ENCODE measurements around the gene NOXA1.
A peak's percentile ranks its signal among the peaks of the same experiment; 100 is the strongest.
"Not testable (repeated sequence)": the region's sequence is repeated elsewhere in the genome, so short reads cannot be mapped to it uniquely, and the experiment has no call there.

The NOXA1 gene

DNA sequence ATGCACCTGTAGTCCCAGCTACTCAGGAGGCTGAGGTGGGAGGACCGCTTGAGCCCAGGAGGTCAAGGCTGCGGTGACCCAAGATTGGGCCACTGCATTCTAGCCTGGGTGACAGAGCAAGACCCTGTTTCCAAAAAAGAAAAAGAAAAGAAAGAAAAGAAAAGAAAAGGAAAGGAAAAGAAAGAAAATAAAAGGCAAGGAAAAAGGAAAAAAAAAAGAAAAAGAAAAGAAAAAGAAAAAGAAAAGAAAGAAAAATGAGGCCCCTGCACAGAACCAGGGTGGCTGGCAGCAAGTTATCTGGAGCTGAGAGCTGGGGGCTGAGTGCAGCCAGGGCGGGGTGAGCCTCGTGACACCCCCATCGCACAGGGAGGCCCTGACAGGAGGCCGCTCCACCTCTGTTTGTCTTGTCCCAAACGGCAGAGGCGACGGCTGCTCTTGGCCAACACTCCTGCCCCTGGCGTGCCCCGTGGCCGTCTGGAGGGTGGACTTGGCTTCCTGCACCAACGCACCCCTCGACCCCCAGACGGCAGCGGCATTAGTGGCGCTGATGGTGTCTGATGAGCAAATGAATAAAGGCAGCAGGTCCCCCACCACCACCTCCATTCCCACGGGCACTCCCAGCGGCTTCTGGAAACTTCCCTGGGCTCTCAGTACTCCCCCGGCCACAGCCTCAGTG, 17.0 kb upstream of the NOXA1 start:
- DNase-seq, result no peak

DNA sequence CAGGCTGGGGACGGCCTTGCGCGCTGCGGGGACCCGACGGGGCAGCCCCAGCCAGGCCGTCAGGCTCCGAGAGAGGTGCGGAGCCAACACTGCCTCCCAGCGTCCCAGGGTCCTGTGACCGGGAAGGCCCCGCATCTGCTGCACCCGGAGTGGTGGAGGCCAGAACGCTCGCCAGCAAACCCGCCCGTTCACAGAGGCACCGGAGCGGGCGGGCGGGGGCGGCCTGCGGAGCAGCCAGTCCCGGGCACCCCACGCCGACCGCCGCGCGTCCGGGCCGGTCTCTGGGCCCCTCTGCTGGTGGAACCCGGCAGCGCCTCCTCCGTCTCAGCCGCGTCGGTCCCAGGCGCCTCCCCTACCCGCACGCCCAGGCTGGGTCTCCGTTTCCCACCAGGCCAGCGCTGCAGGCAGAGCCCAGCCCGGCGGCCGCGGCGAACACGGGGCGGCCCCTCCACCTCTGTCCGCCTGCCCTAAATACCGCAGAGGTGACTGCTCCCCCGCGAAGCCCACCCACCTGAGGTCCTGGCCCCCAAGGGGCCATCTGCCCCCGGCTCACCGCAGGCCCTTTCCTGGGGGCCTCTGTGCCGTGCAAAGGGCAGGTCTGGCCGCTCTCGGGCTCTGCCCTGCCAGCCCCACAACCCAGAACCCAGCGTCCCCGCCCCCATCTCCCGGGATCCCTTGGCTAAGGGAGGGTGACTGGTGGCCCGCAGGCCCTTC, 16.2 kb upstream of the NOXA1 start:
- peak; percentile 64 for DNase-seq

DNA sequence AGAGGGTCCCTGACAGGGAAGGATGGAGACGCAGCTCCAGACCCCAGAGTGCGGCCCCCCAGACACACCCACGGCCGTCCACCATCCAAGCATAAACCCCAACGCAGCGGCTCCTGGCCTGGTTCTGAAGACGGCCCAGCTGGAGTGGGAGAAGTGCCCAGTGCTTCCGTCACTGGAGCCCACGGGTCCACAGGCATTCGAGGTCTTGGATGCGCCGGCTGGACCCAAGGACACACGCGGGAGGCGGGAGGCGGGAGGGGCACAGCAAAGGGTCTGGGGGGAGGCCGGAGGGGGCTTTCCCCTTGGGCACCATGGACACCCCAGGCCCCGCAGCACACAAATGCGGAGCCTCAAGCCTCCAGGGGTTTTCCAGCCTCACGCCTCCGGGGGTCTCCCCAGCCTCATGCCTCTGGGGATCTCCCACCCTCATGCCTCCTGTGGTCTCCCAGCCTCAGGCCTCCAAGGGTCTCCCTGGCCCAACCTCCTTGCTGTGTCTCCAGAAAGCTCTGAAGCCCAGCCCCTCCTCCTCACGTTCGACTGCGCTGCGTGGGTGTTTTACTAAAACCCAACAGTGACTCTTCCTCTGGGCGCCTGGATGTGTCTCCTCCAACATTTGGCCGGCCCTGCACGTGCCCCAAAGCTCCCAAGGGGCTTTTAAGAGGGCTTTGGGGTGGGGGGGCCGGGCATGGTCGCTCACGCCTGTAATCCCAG, 15.4 kb upstream of the NOXA1 start:
- no peak for DNase-seq

DNA sequence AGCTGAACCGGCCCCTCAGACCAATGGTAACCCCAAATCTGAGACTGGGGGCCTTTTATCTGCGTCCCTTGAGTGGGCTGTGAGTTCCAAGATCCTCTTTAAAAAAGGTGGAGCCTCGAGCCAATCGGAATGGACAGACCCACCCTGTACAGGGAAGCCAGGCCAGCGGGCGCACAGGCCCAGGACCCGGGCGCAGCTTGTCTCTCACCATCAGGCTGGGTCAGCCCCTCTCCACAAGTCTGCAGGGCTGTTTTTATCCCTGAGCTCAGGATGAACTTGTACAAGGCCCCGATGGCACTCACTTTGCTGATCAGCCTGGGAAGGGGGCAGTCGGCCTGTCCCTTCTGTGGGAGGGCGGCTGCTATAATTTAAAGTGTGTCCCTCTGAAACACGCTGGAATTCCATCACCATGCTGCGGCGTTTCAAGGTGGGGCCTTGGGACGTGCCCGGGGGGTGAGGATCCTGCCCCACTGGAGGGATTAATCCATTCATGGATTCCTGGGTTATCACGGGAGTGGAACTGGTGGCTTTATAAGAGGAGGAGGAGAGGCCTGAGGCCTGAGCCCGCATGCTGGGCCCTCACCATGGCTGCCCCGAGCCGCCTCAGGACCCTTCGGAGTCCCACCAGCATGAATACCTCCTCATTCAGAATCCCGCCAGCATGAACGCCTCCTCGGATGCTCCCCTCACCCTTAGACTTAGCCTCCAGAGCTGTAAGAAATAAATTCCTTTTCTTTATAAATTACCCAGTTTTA, 14.4 kb upstream of the NOXA1 start:
- no peak for DNase-seq

DNA sequence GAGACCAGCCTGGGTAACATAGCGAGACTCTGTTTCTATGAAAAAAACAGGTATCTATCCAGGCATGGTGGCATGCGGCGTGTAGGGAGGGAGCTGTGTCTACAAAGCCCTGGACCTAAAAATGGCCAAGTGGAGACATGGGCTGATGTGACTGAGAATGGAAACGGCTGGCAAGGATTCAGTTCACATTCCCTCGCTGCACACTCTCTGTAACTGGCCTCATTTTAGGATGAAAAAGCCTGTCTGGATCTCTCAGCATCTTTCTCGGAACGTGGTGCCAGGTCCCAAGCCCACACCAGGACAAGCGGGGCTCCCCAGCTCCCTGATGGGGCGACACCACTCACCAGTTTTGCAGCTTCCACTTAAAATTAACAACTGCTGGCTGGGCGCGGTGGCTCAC, 13.7 kb upstream of the NOXA1 start:
- DNase-seq, result no peak

DNA sequence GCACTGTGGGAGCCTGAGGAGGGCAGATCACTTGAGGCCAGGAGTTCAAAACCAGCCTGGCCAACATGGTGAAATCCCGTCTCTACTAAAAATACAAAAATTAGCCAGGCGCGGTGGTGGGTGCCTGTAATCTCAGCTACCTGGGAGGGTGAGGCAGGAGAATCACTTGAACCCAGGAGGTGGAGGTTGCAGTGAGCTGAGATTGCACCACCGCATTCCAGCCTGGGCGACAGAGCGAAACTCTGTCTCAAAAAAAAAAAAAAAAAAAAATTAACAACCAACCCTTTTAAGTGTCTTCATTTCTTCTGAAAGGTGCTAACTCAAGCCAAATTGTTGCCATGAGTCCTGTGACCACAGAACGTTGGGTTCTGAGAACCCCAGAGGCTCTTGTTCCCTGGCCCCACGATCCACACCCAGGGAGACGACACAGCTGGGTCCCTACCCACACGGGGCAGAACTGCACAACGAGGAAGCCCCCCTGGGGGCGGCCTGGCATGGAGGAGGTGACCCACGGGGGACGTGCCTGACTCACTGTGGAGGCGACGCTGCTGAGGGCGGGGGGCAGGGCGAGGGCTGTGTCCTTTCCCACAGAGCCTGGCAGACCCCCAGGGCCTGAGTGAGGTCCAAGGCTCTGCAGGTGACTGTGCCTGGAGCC, 12.8 kb upstream of the NOXA1 start:
- DNase-seq, result not testable (repeated sequence)

DNA sequence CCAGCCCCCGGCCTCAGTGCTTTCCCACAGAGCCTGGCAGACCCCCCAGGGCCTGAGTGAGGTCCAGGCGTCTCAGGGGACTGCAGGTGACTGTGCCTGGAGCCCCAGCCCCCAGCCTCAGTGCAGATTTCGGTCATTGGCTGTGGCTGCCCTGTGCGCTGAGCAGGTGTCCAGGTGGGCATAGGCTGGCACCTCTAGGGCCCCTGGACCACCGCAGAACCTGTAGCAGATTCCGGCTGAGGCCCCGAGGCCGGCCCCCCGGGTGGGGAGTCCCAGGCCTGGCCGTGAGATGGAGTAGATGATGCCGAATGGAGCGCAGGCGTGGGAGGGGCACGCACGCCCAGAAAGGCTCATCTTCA, 12.3 kb upstream of the NOXA1 start:
- DNase-seq, result no peak

DNA sequence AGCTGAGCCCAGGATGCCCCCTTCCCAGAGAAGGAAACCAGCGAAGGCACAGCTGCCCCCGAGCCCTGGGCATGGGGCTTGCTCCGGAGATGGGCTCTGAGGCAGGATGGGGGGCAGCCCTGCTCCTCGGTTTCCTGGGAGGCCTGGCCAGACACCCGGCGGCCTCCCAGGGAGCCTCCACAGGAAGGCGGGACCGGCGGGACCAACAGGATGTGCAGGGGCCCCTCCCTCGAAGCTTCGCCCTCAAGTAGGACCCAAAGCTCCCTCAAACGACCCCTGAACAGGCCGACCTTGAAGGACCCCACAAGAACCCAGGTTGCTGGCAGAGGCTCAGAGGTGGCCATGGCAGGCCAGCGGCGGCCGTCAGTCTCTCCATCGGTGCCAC, 11.9 kb upstream of the NOXA1 start:
- no peak for DNase-seq

DNA sequence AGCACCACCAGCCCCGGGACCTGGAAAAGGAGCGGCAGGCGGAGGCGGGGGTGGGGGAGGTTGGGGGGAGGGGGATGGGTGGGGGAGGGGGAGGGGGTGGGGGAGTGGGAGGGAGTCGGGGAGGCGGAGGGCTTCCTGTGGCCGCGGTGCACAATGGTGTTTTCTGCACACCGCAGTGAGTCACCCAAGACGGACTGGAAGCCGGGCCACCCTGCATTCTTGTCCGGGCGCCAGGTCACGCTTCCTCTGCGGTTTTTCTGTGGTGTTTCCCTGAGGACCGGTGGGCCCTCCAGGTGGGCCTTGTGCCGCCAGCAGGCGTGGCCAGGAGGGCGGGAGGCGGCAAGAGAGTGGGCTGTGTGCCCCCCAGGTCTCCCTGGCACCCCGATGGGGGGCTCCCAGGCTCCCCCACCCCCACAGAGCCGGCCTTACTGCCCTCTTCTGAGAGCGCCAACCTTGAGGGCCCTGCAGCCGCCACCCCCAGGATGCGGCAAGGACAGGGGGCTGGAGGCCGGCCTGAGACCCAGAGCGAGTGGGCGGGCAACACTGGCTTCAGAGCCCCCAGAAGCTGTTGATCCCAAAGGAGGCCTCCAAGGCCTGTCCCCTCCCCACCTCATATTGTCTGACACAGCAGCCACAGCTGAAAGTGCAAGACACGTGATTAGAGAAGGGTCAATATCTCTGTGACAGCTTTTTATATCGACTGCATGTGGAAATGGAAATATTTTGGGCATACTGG, 11.4 kb upstream of the NOXA1 start:
- no peak for DNase-seq

DNA sequence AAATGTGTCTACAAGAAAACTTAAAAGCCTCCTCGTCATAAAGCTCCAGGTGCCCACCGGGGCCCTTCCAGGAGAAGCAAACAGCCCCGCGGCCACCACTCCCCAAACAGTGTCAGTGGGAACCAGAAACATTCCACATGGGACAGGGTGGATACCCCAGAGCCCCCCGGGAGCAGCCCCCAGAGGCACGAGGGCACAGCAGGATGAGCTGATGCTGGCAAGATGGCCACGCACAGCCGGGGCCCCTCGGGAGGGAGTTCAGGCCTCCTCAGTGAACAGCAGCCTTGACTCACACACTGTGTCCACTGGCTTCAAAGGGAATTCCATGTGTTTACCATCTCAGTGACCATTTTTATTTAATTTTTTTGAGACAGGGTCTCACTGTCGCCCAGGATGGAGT, 10.8 kb upstream of the NOXA1 start:
- no peak for DNase-seq

DNA sequence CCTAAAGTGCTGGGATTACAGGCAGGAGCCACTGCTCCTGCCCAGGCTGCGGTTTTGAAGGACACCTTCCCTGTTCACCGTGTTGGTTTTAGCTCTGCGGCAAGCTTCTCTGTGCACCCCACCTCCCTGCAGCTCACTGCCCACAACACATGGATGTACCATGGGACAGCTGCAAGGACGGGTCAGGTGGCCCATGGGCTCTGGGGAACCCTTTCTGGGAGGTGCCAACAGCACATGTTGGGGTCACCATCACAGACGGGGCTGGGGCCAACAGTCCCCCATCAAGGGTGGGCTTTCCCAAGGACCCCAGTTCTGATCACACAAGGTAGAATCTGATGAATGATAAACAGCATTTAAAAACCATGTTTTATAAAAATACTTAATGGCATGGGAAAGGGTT, 7.7 kb upstream of the NOXA1 start:
- DNase-seq, result no peak

DNA sequence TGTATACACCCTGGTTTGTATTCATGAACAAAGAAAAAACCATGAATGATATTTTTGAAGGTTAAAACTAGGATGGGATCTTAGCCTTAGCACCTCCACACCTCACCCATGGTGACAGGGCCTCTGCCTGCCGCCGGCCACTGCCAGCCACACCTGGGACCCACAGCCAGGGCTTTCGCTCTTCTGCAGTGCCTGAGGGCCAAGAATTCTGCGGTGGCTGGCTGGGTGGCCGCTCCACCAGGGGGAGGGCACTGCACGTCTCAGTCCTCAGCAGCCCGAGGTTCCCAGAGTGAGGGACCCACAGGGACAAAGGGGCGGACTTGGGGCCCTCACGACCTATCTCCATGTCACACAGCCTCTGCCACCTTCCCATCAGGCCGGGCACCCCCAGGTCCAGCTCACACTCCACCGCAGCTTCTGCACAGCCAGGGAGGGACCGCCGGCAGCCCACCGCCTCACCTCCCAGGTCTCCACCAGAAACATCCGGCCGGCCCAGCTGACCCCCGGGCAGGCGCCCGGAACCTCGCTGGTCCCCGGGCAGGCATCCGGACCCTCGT, 7.1 kb upstream of the NOXA1 start:
- no peak for DNase-seq

DNA sequence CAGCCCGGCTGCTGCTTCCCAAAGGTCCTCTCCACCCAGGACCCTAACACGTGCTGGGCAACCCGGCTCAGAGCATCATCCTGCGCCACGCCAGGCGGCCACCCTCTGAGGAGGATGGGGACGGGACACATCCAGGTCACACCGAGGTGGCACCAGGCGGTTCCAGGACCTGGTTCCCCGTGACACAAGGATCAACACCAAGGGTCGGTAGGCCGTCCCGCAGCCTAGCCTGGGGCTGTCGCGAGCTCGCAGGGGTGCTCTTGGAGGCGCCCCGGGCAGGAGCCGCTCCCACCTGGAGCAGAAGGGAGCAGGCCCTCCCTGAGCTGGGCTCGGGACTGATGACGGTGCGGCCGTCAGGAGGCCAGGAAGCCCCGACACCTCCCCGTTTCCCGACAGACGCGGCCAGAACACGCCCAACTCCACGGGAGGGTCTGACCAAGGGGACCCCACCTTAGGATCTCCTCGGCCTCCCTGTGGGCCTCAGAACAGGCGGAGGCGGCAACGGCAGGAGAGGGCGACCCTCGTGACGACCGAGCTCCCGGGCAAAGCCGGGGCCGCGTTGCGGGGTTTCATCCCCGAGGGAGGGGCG, 6.5 kb upstream of the NOXA1 start:
- no peak for DNase-seq

DNA sequence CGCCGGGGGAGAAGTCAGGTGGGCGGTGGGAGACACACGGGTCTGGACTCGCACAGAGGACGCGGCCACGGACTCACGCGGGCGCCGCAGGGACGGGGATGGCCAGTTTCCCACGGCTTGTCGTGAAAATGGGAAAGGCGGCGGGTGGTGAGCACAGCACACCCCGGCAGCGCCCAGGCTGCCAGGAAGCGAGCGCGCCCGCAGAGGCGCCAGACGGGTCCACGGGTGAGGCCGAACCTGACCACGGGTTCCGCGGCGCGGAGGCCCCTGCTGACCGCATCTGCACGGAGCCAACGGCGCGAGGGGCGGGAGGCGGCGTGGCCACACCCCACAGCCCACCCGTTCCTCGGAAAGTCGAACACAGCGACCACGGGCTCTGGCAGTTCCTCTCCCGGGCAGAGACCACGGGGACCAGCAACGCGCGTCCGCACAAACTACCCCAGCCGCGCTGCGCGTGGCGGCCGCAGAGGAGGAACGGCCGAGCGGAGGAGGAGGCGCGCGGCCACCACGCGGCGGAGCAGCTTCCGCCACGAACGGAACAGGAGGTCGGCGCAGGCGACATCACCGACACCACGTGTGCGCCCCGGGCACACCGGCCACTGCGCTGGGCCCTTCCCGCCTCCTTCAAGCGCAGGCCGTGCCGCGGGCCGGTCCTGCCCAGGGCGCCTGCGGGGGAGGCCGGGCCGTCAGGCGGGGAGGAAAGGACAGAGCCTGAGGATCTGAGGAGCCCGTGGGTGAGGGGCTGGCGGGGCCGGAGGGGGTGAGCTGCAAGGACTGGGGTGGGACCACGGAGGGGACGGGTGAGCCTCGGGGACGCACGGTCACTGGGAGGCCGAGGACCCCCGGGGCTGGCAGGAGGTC, 5.8 kb upstream of the NOXA1 start:
- DNase-seq, result no peak

DNA sequence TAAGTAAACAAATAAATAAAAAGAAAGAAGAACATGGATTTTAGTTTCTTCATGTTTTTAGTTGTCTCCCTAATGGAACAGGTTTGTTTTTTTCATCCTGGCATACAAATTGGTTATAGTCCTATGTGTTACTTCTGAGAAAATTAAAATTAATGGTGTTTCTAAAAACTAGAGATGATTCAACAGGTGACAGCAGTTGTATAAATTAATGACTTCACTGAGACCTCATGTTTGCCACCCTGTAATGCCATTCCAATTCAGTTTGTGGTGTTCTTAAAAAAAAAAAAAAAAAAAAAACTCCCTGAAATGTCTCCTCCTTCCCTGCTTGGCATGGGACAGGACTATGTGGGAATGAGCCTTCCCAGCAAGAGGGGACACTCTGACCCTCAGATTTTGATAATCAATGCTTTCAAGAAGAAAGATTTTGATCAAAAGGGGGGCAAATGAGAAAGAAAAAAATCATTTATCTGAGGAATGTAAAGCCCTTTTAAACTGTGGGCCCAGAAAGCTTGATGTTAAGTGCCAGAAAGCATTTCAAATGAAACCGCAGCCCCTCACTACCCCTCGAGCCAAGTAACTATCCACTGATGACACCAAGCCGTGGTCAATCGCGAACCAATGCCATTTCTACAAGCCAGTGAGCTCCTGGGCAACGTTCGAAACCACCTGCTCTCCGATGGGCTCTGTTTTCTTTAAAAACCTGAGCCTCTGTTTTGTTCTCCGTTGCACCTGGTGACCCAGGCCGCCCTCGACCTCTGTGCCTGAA, 1.2 kb upstream of the NOXA1 start:
- no peak for DNase-seq

DNA sequence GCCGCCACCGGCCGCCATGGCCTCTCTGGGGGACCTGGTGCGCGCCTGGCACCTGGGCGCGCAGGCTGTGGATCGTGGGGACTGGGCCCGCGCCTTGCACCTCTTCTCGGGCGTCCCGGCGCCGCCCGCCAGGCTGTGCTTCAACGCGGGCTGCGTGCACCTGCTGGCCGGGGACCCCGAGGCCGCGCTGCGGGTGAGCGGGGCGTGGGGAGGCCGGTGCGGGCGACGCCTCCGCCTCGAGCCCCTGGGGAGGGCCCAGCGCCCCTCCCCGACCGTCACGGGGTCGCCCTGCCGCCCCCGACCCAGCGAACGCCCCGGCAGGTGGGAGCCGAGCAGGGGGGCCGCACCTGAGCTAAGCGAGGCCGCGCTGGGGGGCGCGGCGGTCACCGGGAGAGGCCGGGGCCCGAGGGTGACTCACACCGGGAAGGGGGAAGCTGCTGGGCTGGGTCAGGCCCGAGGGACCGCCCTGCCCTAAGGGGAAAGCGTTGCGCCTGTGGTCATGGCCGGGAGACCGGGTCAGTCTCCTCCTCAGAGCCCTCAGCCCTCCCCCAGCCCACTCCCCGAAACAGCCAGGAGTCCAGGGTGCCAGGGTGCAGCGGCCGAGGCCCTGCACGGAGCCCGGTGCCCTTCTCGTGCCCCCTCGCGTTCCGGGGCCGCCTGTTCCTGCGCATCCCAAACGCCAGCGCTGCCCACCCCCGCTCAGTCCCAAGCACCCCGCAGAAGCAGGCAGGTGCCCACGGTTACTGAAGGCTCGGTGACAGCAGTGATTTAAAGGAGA, 510 bp downstream of the NOXA1 start:
- no peak for DNase-seq

DNA sequence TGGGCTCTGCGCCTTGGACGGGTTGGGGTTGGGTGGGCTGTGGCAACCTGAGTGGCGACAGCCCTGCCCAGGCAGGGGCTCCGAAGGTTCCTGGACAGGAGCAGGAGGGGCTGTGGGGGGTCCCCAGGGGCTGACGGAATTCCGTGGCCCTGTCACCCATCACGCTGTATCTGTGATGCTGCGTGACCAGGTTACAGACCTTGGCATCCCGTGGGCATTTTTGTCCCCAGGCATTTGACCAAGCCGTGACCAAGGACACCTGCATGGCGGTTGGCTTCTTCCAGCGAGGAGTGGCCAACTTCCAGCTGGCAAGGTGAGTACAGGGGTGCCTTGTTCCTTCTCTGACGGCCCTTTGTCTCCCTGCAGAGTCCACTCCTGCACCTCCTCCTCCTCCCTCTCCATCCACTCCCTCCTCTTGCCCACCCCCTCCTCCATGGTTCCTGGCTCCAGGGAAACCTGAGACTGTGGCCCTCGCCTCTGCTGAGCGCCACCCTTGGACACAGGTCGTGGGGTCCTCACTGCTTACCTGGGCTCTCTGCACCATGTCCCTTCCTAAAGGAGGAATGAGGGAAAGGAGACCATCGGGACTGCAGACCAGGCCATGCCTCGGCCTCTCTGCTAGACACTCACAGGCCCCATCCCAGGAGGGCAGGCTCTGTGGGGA, 3.0 kb downstream of the NOXA1 start:
- no peak for DNase-seq
